ENCODE results near the gene TENM4. TPM values are rescaled to one million over a fixed set of nuclear protein-coding genes. Genes with fewer than 3 reads are reported as not detected.

The TENM4 gene
- total and polyA plus RNA-seq, 2 of the 8 experiments (the other 6 are each of a cell fraction or from before 2014, with no cell fraction given) = 3.5 to 7.2 TPM

DNA sequence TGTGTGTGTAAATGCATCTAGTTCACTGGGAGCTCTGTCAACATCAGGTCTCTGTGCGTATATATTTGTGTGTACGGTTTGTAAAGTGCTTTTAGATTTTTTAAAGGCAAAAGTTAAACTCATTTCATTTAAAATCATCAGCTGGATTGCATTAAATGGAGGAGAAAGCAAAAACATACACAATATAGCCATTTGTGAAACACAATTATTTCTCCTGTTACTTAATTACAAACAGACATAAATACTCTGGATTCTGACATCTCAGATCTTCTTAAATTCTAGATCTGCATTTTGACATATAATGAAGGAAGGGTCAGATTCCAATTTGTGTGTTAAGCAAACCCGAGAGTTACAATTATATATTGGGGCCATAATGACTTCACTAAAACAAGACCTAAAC, 590.8 kb downstream of the TENM4 start:
- no peak overlapping the region for H2AK5ac ChIP-seq (ENCODE audit: low read depth, low read length)
- H3K79me2 ChIP-seq (ENCODE audit: control insufficient read depth in 1 of 2, insufficient read depth in 2 of 2, low read length in 2 of 2) = no peaks in the 10 kb centered on the region
- no peaks in the 10 kb centered on the region for H4K20me1 ChIP-seq (replicated peaks in 1 of 2; ENCODE audit: control insufficient read depth in 1 of 2, insufficient read depth in 2 of 2, low read length in 2 of 2)
- no peak overlapping the region for H3K4me2 ChIP-seq (ENCODE audit: insufficient read depth in 1 of 2, low read depth in 2 of 2, low read length in 2 of 2)
- H2BK20ac ChIP-seq (ENCODE audit: low read length) = no peak overlapping the region
- no peaks in the 10 kb centered on the region for H3K9me3 ChIP-seq (ENCODE audit: insufficient read depth in 2 of 2, low read depth in 1 of 2, low read length in 1 of 2)
- no peak overlapping the region for H3K4me3 ChIP-seq (ENCODE audit: extremely low read depth in 1 of 4, insufficient read depth in 2 of 4, low read depth in 3 of 4, low read length in 4 of 4)
- H3K18ac ChIP-seq (ENCODE audit: extremely low read depth, low read length) = no peak overlapping the region
- H4K8ac ChIP-seq (ENCODE audit: extremely low read depth, insufficient read depth, low read length) = no peak overlapping the region
- no peak overlapping the region for H3K56ac ChIP-seq (replicated peaks; ENCODE audit: insufficient read length, low read depth, low read length)
- no peak overlapping the region for H3K9ac ChIP-seq (replicated peaks in 1 of 4; ENCODE audit: extremely low read depth in 1 of 4, low read depth in 3 of 4, low read length in 3 of 4)
- no peaks in the 10 kb centered on the region for H3K23me2 ChIP-seq (ENCODE audit: low read depth, low read length)
- no peak overlapping the region for H2AFZ ChIP-seq (ENCODE audit: low read length)
- no peaks in the 10 kb centered on the region for H3K27me3 ChIP-seq (replicated peaks in 1 of 4; ENCODE audit: control insufficient read depth in 3 of 4, extremely low read depth in 1 of 4, insufficient read depth in 3 of 4, low read length in 3 of 4)
- no peak overlapping the region for H3K14ac ChIP-seq (ENCODE audit: insufficient read length)
- no peaks in the 10 kb centered on the region for H3K36me3 ChIP-seq (ENCODE audit: control insufficient read depth in 2 of 4, insufficient read depth in 4 of 4, low read length in 3 of 4)
- H3K4ac ChIP-seq (replicated peaks; ENCODE audit: insufficient read length, low read depth, low read length) = no peak overlapping the region
- H2BK5ac ChIP-seq (ENCODE audit: low read depth, low read length) = no peak overlapping the region
- H3K23ac ChIP-seq (ENCODE audit: insufficient read length) = no peak overlapping the region
- CTCF ChIA-PET (ENCODE audit: partially characterized antibody) = interaction anchor here (0.6 to 1.8 kb wide), 12 partner anchors 8 to 226 kb away, joined by 3 to 9 read pairs (median 3); no protein-coding TSS in a partner anchor
- H2BK15ac ChIP-seq (ENCODE audit: low read length) = no peak overlapping the region
- TF ChIP-seq CREB1 (IDR thresholded peaks at IDR 0.05) (no peak), MAFK (IDR thresholded peaks at IDR 0.05; ENCODE audit: low read depth, low read length) (no peak), CHD2 (IDR thresholded peaks at IDR 0.05; ENCODE audit: low read length) (no peak), CHD1 (IDR thresholded peaks at IDR 0.05; ENCODE audit: low read depth, low read length) (no peak)
- TF ChIP-seq, protein P1, sequence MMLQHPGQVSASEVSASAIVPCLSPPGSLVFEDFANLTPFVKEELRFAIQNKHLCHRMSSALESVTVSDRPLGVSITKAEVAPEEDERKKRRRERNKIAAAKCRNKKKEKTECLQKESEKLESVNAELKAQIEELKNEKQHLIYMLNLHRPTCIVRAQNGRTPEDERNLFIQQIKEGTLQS (IDR thresholded peaks at IDR 0.05; ENCODE audit: insufficient read depth, low read depth, low read length) = no peak
- 90% methylated on average over 3 of the region's 3 CpGs; no CpG with 5 or more reads in 1 of the 2 experiments for WGBS, 2 experiments (ENCODE audit: extremely low coverage in 1 of 2, insufficient coverage in 1 of 2, insufficient read length in 1 of 2, insufficient replicate concordance in 2 of 2, low coverage in 1 of 2, low lambda C conversion rate in 2 of 2, missing lambda C conversion rate in 1 of 2)
- FAIRE-seq = no peak
- H3K4me1 ChIP-seq (replicated peaks in 1 of 4; ENCODE audit: control insufficient read depth in 3 of 4, insufficient read depth in 4 of 4, low read length in 3 of 4) = no peaks in the 10 kb centered on the region
- no peak overlapping the region for H2BK12ac ChIP-seq (ENCODE audit: low read depth, low read length)
- no peaks in the 10 kb centered on the region for H3K79me1 ChIP-seq (ENCODE audit: low read depth, low read length)
- H2BK120ac ChIP-seq (replicated peaks; ENCODE audit: low read depth, low read length) = no peak overlapping the region
- no peak overlapping the region for H4K91ac ChIP-seq (replicated peaks; ENCODE audit: insufficient read length, low read length)
- H3K27ac ChIP-seq (ENCODE audit: low read depth, low read length) = no peak overlapping the region
- no peak for DNase-seq (ENCODE audit: low read depth in 1 of 2, low spot score in 2 of 2)
- no peak overlapping the region for H4K5ac ChIP-seq (ENCODE audit: insufficient read length, low read depth, low read length)
- POLR2A ChIA-PET (ENCODE audit: partially characterized antibody) = no interaction called here
